Colonic mucosa (tissue), 4 donors: ENCODE data around the gene TSN. TPM values are rescaled to one million over a fixed set of nuclear protein-coding genes. Genes with fewer than 3 reads are reported as not detected.

Source experiments
- DNase-seq: peaks from one replicate; pipeline ENCODE4 v3.0.0-alpha.2; 2020
- H3K27ac ChIP-seq: fragments of 200-600 bp; one replicate; pipeline ENCODE4 v1.8.0; 2021
- H3K27me3 ChIP-seq: fragments of 200-600 bp; one replicate; pipeline ENCODE4 v1.8.0; 2021
- H3K36me3 ChIP-seq: fragments of 200-600 bp; one replicate; pipeline ENCODE4 v1.8.0; 2021
- H3K4me1 ChIP-seq: fragments of 200-600 bp; one replicate; pipeline ENCODE4 v1.8.0; 2021; ENCODE audit warnings: mild to moderate bottlenecking
- H3K4me3 ChIP-seq: fragments of 200-600 bp; one replicate; pipeline ENCODE4 v1.8.0; 2021
- H3K9ac ChIP-seq, 2 donors: one replicate each; pipeline ENCODE4 v1.7.0; 2013; ENCODE audit warnings: control low read depth in 2 of 2, low read depth in 2 of 2, low read length in 2 of 2
- H3K9me3 ChIP-seq: fragments of 200-600 bp; one replicate; pipeline ENCODE4 v1.8.0; 2021
- intact Hi-C: fragments of 100-400 bp; cut with DNase I; formaldehyde crosslinking; loops from one replicate; pipeline ENCODE4 v1.14.1; 2022
- total RNA-seq, 2 donors: library from RNA; stranded (reverse); fragmentation: NEBNext Ultra II Directional in 1 of 2; extraction: Animal tissue kit (Norgen Biotek cat#: 25700) in 1 of 2; gene quantifications; one replicate each; pipeline ENCODE4 v1.2.1, GENCODE V29; 2021
- TF ChIP-seq, protein P1 (sequence below): fragments of 200-600 bp; IDR thresholded peaks from one replicate; pipeline ENCODE4 v1.8.0; 2022; ENCODE audit warnings: antibody characterized with exemption, mild to moderate bottlenecking
- donor health status: healthy.
- donor health status: DM: no; HTN: no; CAD: no.
- donor health status: DM: no; HTN: no; CAD: no.

TSN gene
- total RNA-seq, 2 donors from 2014 or later, result 48.0 to 69.0 TPM

DNA sequence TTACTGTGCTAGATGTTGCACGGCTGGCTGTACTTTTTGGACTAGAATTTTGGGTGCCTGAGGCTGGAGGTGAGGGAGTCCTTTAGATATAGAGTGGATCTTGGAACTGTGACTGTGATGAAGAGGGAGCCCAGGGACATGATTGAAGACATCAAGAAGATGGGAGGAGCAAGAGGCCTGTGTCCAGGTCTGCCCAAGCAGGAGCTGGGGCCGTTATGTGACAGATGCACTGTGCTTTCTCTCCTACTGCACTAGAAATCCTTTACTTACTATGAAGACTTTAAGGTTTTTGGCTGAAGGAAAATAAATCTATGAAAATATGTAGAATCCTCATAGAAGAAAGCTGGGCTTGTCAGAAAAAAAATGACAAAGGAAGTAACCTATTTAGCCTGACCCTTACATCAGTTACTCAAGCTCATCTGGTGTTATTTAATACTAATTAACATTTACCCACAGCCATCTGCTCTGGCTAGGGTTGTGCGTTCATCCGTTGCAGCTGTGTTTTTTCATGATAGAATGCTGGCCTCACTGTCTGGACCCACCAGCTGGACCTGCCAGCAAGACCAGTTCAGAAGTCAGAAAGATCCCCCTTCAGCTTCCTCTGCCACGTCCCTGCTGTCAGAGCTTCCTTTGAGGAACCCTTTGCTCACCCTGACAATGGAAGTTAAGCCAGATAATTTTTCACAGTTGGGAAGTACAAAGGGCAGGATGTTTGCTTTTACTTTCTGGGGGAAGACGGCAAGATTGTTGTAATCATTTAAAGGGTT, 16.7 kb downstream of the TSN start:
- no peak overlapping the region for H3K4me3 ChIP-seq
- no peak overlapping the region for H3K9ac ChIP-seq
- no peaks in the 10 kb centered on the region for H3K4me1 ChIP-seq
- intact Hi-C loops, result no loop called here
- no peaks in the 10 kb centered on the region for H3K36me3 ChIP-seq
- DNase-seq, result no peak
- TF ChIP-seq, protein P1, sequence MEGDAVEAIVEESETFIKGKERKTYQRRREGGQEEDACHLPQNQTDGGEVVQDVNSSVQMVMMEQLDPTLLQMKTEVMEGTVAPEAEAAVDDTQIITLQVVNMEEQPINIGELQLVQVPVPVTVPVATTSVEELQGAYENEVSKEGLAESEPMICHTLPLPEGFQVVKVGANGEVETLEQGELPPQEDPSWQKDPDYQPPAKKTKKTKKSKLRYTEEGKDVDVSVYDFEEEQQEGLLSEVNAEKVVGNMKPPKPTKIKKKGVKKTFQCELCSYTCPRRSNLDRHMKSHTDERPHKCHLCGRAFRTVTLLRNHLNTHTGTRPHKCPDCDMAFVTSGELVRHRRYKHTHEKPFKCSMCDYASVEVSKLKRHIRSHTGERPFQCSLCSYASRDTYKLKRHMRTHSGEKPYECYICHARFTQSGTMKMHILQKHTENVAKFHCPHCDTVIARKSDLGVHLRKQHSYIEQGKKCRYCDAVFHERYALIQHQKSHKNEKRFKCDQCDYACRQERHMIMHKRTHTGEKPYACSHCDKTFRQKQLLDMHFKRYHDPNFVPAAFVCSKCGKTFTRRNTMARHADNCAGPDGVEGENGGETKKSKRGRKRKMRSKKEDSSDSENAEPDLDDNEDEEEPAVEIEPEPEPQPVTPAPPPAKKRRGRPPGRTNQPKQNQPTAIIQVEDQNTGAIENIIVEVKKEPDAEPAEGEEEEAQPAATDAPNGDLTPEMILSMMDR, result no peak
- H3K27me3 ChIP-seq, result no peaks in the 10 kb centered on the region
- H3K9me3 ChIP-seq, result no peaks in the 10 kb centered on the region
- H3K27ac ChIP-seq, result no peak overlapping the region

DNA sequence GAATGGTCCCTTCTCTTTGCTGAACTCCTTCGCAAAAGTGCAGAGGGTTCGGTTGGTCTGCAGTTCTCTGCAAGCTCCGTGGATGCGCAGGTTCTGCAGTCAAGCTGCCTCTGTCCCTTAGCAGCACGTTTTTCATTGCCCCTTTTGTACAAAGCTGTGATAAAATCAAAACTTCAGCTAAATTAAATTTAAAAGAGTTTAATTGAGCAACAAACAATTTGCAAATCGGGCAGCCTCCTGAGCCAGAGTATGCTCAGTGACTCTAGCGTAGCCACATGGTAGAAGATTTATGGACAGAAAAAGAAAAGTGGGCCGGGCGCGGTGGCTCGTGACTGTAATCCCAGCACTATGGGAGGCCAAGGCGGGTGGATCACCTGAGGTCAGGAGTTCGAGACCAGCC, 18.8 kb downstream of the TSN start:
- no peak for DNase-seq
- Histone ChIP-seq H3K27me3 (no peaks in the 10 kb centered on the region), H3K9me3 (no peaks in the 10 kb centered on the region), H3K4me3 (no peak overlapping the region), H3K4me1 (no peaks in the 10 kb centered on the region), H3K27ac (no peak overlapping the region), H3K9ac (no peak overlapping the region), H3K36me3 (no peaks in the 10 kb centered on the region)
- TF ChIP-seq, protein P1, result no peak
- intact Hi-C loops, result no loop called here

DNA sequence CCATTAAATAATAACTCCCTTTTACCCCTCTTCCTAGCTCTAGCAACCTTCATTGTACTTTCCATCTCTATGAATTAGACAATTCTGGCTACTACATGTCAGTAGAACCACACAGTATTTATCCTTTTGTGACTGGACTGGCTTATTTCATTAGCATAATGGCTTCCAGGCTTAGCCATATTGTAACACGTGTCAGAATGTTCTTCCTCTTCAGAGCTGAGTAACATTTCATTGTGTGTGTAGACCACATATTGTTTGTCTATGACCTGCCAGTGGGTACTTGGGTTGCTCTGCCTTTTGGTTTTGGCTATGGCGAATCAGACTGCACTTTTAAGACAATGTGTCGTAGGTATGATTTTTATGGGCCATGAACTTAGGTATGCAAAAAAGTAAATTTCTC, 20.9 kb downstream of the TSN start:
- TF ChIP-seq, protein P1, result no peak
- Histone ChIP-seq H3K36me3 (no peaks in the 10 kb centered on the region), H3K27me3 (no peaks in the 10 kb centered on the region), H3K9ac (no peak overlapping the region), H3K4me1 (no peaks in the 10 kb centered on the region), H3K27ac (no peak overlapping the region), H3K4me3 (no peak overlapping the region), H3K9me3 (no peaks in the 10 kb centered on the region)
- DNase-seq, result no peak
- intact Hi-C loops, result no loop called here

DNA sequence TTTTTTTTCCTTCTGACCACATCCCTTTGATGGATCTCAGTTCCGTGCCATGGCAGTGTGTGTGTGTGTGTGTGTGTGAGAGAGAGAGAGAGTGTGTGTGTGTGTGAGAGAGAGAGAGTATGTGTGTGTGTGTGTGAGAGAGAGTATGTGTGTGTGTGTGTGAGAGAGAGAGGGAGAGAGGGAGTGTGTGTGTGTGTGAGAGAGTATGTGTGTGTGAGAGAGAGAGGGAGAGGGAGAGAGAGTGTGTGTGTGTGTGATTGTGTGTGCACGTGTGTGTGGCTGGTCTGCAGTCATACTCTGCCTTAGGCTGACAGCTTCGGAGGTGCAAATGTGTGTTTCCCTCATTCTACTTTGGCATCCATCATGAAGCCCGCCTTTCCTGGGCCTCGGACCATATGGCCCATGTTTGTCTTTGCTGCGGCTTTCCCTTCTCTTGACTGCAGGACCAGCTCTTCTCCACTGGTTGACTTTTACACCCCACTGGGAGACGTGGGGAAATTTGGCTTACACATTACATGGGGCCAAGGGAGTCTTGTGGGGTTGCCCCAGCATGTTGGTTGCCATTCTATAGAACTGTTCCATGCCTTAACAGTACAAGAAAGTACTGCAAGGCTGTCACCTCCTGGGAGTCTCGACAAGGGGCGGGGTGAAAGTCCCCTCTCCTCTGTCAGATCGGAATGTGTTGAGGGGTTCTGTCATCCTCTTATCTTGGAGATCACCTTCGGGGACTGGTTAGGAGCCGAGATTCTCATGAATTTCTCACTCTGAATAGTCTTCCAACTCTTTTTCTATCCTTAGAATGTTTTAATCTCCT, 21.6 kb downstream of the TSN start:
- TF ChIP-seq, protein P1, result no peak
- DNase-seq, result no peak
- no peak overlapping the region for H3K4me3 ChIP-seq
- no peaks in the 10 kb centered on the region for H3K4me1 ChIP-seq
- no peak overlapping the region for H3K27ac ChIP-seq
- intact Hi-C loops, result no loop called here
- H3K36me3 ChIP-seq, result no peaks in the 10 kb centered on the region
- no peaks in the 10 kb centered on the region for H3K9me3 ChIP-seq
- H3K9ac ChIP-seq, result no peak overlapping the region
- H3K27me3 ChIP-seq, result no peaks in the 10 kb centered on the region

DNA sequence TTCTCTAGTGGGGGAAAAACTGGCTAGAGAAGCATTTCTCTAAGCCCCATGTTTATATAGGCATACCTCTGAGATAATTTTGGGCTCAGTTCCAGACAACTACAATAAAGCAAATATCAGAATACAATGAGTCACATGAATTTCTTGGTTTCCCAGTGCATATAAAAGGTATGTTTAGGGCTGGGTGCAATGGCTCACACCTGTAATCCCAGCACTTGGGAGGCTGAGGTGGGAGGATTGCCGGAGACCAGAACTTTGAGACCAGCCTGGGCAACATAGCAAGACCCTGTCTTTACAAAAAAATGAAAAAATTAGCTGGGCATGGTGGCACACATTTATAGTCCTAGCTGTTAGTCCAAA, 22.2 kb downstream of the TSN start:
- Histone ChIP-seq H3K27ac (no peak overlapping the region), H3K4me1 (no peaks in the 10 kb centered on the region), H3K4me3 (no peak overlapping the region), H3K9me3 (no peaks in the 10 kb centered on the region), H3K27me3 (no peaks in the 10 kb centered on the region), H3K36me3 (no peaks in the 10 kb centered on the region), H3K9ac (no peak overlapping the region)
- DNase-seq, result no peak
- TF ChIP-seq, protein P1, result no peak
- intact Hi-C loops, result no loop called here
